Effector CD8-positive, alpha-beta T cell (primary cell): ENCODE results near the gene USH1C.

Experiments
- DNase-seq: peaks from one replicate; lab custom pipeline; 2025; lab: John Stamatoyannopoulos, UW

Gene USH1C

GRCh38 chr11:17504330-17505107, 39.7 kb downstream of the USH1C start:
- DNase-seq = peak; percentile 71

GRCh38 chr11:17502630-17503029, 41.6 kb downstream of the USH1C start:
- DNase-seq = no peak

- DNase-seq = no peak
Measured at GRCh38 chr11:17500673-17501072, 43.5 kb downstream of the USH1C start.

GRCh38 chr11:17498475-17498874, 45.7 kb downstream of the USH1C start:
- DNase-seq = no peak

- no peak for DNase-seq
Measured at GRCh38 chr11:17498058-17498457, 46.2 kb downstream of the USH1C start.

- DNase-seq = no peak
Measured at GRCh38 chr11:17496406-17496805, 47.8 kb downstream of the USH1C start.

- DNase-seq = no peak
Measured at GRCh38 chr11:17494019-17494418, 50.2 kb downstream of the USH1C start.

- no peak for DNase-seq
Measured at GRCh38 chr11:17490938-17491337, 53.3 kb downstream of the USH1C start.

GRCh38 chr11:17490232-17490631, 54.0 kb downstream of the USH1C start:
- no peak for DNase-seq

GRCh38 chr11:17489751-17490150, 54.5 kb downstream of the USH1C start:
- DNase-seq = no peak

- DNase-seq = no peak
Measured at GRCh38 chr11:17488563-17488962, 55.7 kb downstream of the USH1C start.

GRCh38 chr11:17486646-17487045, 57.6 kb downstream of the USH1C start:
- DNase-seq = no peak

- no peak for DNase-seq
Measured at GRCh38 chr11:17483505-17483904, 60.7 kb downstream of the USH1C start.

- DNase-seq = no peak
Measured at GRCh38 chr11:17481905-17482304, 62.3 kb downstream of the USH1C start.

GRCh38 chr11:17479284-17480214, 64.7 kb downstream of the USH1C start:
- DNase-seq = no peak

GRCh38 chr11:17478070-17478469, 66.1 kb downstream of the USH1C start:
- no peak for DNase-seq

GRCh38 chr11:17477361-17477760, 66.9 kb downstream of the USH1C start:
- no peak for DNase-seq

- DNase-seq = no peak
Measured at GRCh38 chr11:17477084-17477333, 67.2 kb downstream of the USH1C start.

GRCh38 chr11:17476317-17477083, 67.7 kb downstream of the USH1C start, which contains the start of gene ABCC8:
Gene ABCC8, minus strand, starts transcription at chr11:17476845. Its CDS starts 69 bp downstream, at chr11:17476776.
- no peak for DNase-seq

GRCh38 chr11:17475666-17476316, 68.4 kb downstream of the USH1C start:
- no peak for DNase-seq

- no peak for DNase-seq
Measured at GRCh38 chr11:17473071-17473744, 71.0 kb downstream of the USH1C start.
